Memory B cell (primary cell): ENCODE data around the gene CCNL2.
A peak's percentile ranks its signal among the peaks of the same experiment; 100 is the strongest.
"Not testable (repeated sequence)": the region's sequence is repeated elsewhere in the genome, so short reads cannot be mapped to it uniquely, and the experiment has no call there.

Experiments used
- ATAC-seq: fragments of 150-1000 bp; cut with Tn5 transposase; 2 replicates; pipeline ENCODE4 v1.10.0; 2021; ENCODE audit warnings: low read depth, mild to moderate bottlenecking, moderate library complexity
- DNase-seq, 2 donors: peaks; one replicate each; pipeline ENCODE4 v3.0.0; 2022; ENCODE audit warnings: low spot score in 2 of 2
- H3K27ac Mint-ChIP-seq: one replicate; pipeline ENCODE4 v1.8.0; 2022; ENCODE audit warnings: mild to moderate bottlenecking, moderate library complexity, mixed read lengths
- H3K27me3 Mint-ChIP-seq: one replicate; pipeline ENCODE4 v1.8.0; 2022; ENCODE audit warnings: mixed read lengths
- H3K36me3 Mint-ChIP-seq: one replicate; pipeline ENCODE4 v1.8.0; 2022; ENCODE audit warnings: mild to moderate bottlenecking, mixed read lengths
- H3K4me1 Mint-ChIP-seq: one replicate; pipeline ENCODE4 v1.8.0; 2022; ENCODE audit warnings: mixed read lengths
- H3K4me3 Mint-ChIP-seq: one replicate; pipeline ENCODE4 v1.8.0; 2022; ENCODE audit warnings: mild to moderate bottlenecking, moderate library complexity, mixed read lengths
- H3K9me3 Mint-ChIP-seq: one replicate; pipeline ENCODE4 v1.8.0; 2022; ENCODE audit warnings: mixed read lengths

CCNL2 gene

GRCh38 chr1:1435106-1435903, 36.2 kb upstream of the CCNL2 start, which contains the start of gene VWA1:
Gene VWA1 (plus strand): TSS chr1:1435690. CDS start chr1:1435749, 59 bp downstream.
- no peaks in the 10 kb centered on the region for H3K9me3 Mint-ChIP-seq
- H3K4me3 Mint-ChIP-seq = peak within 1 kb of the TSS; percentile 64
- peak; percentile 83 for ATAC-seq
- peaks cover 12% of the 10 kb centered on the region for H3K27me3 Mint-ChIP-seq
- no peaks in the 10 kb centered on the region for H3K36me3 Mint-ChIP-seq
- H3K4me1 Mint-ChIP-seq = peaks cover 8% of the 10 kb centered on the region
- H3K27ac Mint-ChIP-seq = no peak within 1 kb of the TSS
- peak; percentile 56 to 75 for DNase-seq

GRCh38 chr1:1434824-1435105, 35.6 kb upstream of the CCNL2 start:
- H3K4me3 Mint-ChIP-seq = peak overlapping the region; percentile 64
- peaks cover 8% of the 10 kb centered on the region for H3K4me1 Mint-ChIP-seq
- H3K36me3 Mint-ChIP-seq = no peaks in the 10 kb centered on the region
- ATAC-seq (no peak), DNase-seq (no peak)
- no peaks in the 10 kb centered on the region for H3K9me3 Mint-ChIP-seq
- no peak overlapping the region for H3K27ac Mint-ChIP-seq
- H3K27me3 Mint-ChIP-seq = peaks cover 14% of the 10 kb centered on the region

GRCh38 chr1:1434131-1434823, 35.1 kb upstream of the CCNL2 start:
- H3K27me3 Mint-ChIP-seq = peaks cover 14% of the 10 kb centered on the region
- no peak overlapping the region for H3K4me3 Mint-ChIP-seq
- H3K9me3 Mint-ChIP-seq = no peaks in the 10 kb centered on the region
- no peaks in the 10 kb centered on the region for H3K36me3 Mint-ChIP-seq
- ATAC-seq (peak; percentile 30), DNase-seq (no peak)
- no peak overlapping the region for H3K27ac Mint-ChIP-seq
- H3K4me1 Mint-ChIP-seq = peaks cover 8% of the 10 kb centered on the region

- no peak overlapping the region for H3K27ac Mint-ChIP-seq
- H3K4me3 Mint-ChIP-seq = no peak overlapping the region
- H3K4me1 Mint-ChIP-seq = peaks cover 8% of the 10 kb centered on the region
- ATAC-seq (no peak), DNase-seq (no peak)
- H3K36me3 Mint-ChIP-seq = no peaks in the 10 kb centered on the region
- H3K9me3 Mint-ChIP-seq = no peaks in the 10 kb centered on the region
- peaks cover 14% of the 10 kb centered on the region for H3K27me3 Mint-ChIP-seq
Observed at GRCh38 chr1:1433804-1434130, 34.6 kb upstream of the CCNL2 start.

GRCh38 chr1:1432951-1433803, 34.0 kb upstream of the CCNL2 start:
- no peaks in the 10 kb centered on the region for H3K9me3 Mint-ChIP-seq
- peaks cover 2% of the 10 kb centered on the region for H3K36me3 Mint-ChIP-seq
- DNase-seq (peak in 1 of 2 donors; percentile 11), ATAC-seq (no peak)
- no peak overlapping the region for H3K4me3 Mint-ChIP-seq
- H3K27ac Mint-ChIP-seq = no peak overlapping the region
- H3K4me1 Mint-ChIP-seq = peaks cover 8% of the 10 kb centered on the region
- H3K27me3 Mint-ChIP-seq = peaks cover 17% of the 10 kb centered on the region

- Mint-ChIP-seq H3K4me1 (peaks cover 8% of the 10 kb centered on the region), H3K27me3 (peaks cover 17% of the 10 kb centered on the region), H3K4me3 (no peak overlapping the region), H3K9me3 (no peaks in the 10 kb centered on the region), H3K36me3 (peaks cover 2% of the 10 kb centered on the region), H3K27ac (no peak overlapping the region)
- ATAC-seq (no peak), DNase-seq (peak in 1 of 2 donors; percentile 15)
Observed at GRCh38 chr1:1432274-1432950, 33.3 kb upstream of the CCNL2 start.

- no peaks in the 10 kb centered on the region for H3K9me3 Mint-ChIP-seq
- H3K4me1 Mint-ChIP-seq = peaks cover 8% of the 10 kb centered on the region
Observed at GRCh38 chr1:1431845-1432273, 32.7 kb upstream of the CCNL2 start.

GRCh38 chr1:1430992-1431844, 32.1 kb upstream of the CCNL2 start:
- ATAC-seq (no peak), DNase-seq (peak in 1 of 2 donors; percentile 13)
- Mint-ChIP-seq H3K27me3 (peaks cover 20% of the 10 kb centered on the region), H3K27ac (no peak overlapping the region), H3K4me1 (peaks cover 6% of the 10 kb centered on the region), H3K4me3 (no peak overlapping the region), H3K9me3 (no peaks in the 10 kb centered on the region), H3K36me3 (peaks cover 2% of the 10 kb centered on the region)

More at GRCh38 chr1:1431845-1432273, 32.7 kb upstream of the CCNL2 start:
- peaks cover 19% of the 10 kb centered on the region for H3K27me3 Mint-ChIP-seq
- H3K27ac Mint-ChIP-seq = no peak overlapping the region
- DNase-seq (peak in 1 of 2 donors; percentile 12), ATAC-seq (no peak)
- no peak overlapping the region for H3K4me3 Mint-ChIP-seq
- peaks cover 2% of the 10 kb centered on the region for H3K36me3 Mint-ChIP-seq

- Mint-ChIP-seq H3K36me3 (peaks cover 2% of the 10 kb centered on the region), H3K27ac (no peak overlapping the region), H3K4me3 (no peak overlapping the region), H3K4me1 (peaks cover 5% of the 10 kb centered on the region), H3K9me3 (no peaks in the 10 kb centered on the region), H3K27me3 (peaks cover 23% of the 10 kb centered on the region)
- ATAC-seq (no peak), DNase-seq (peak in 1 of 2 donors; percentile 13)
Observed at GRCh38 chr1:1430114-1430982, 31.2 kb upstream of the CCNL2 start.

GRCh38 chr1:1429671-1430073, 30.5 kb upstream of the CCNL2 start:
- no peak overlapping the region for H3K4me3 Mint-ChIP-seq
- H3K27ac Mint-ChIP-seq = no peak overlapping the region
- no peak for DNase-seq

GRCh38 chr1:1428967-1429366, 29.8 kb upstream of the CCNL2 start:
- ATAC-seq, DNase-seq, H3K4me1 Mint-ChIP-seq, H3K4me3 Mint-ChIP-seq, H3K27ac Mint-ChIP-seq, H3K9me3 Mint-ChIP-seq, H3K36me3 Mint-ChIP-seq: not testable (repeated sequence)
- H3K27me3 Mint-ChIP-seq = peaks cover 21% of the 10 kb centered on the region

More at GRCh38 chr1:1429671-1430073, 30.5 kb upstream of the CCNL2 start:
- H3K27me3 Mint-ChIP-seq = peaks cover 21% of the 10 kb centered on the region
- H3K4me1 Mint-ChIP-seq = no peaks in the 10 kb centered on the region
- no peak for ATAC-seq
- no peaks in the 10 kb centered on the region for H3K9me3 Mint-ChIP-seq
- peaks cover 2% of the 10 kb centered on the region for H3K36me3 Mint-ChIP-seq

- DNase-seq (peak in 1 of 2 donors; percentile 14), ATAC-seq (no peak)
- Mint-ChIP-seq H3K27ac (no peak overlapping the region), H3K9me3 (no peaks in the 10 kb centered on the region), H3K27me3 (peaks cover 19% of the 10 kb centered on the region), H3K4me3 (no peak overlapping the region), H3K36me3 (peaks cover 2% of the 10 kb centered on the region), H3K4me1 (no peaks in the 10 kb centered on the region)
Observed at GRCh38 chr1:1428174-1428573, 29.0 kb upstream of the CCNL2 start.
